Activated CD4-positive, alpha-beta T cell treated with anti-CD3 and anti-CD28 coated beads for 24 hours (primary cell): ENCODE measurements around the gene ADGRF3.
"Not testable (repeated sequence)": the region's sequence is repeated elsewhere in the genome, so short reads cannot be mapped to it uniquely, and the experiment has no call there.

Source experiments
- DNase-seq, 2 donors: peaks; one replicate each; pipeline ENCODE4 v3.0.0-alpha.2; 2020; ENCODE audit warnings: low read depth in 2 of 2

The ADGRF3 gene

DNA sequence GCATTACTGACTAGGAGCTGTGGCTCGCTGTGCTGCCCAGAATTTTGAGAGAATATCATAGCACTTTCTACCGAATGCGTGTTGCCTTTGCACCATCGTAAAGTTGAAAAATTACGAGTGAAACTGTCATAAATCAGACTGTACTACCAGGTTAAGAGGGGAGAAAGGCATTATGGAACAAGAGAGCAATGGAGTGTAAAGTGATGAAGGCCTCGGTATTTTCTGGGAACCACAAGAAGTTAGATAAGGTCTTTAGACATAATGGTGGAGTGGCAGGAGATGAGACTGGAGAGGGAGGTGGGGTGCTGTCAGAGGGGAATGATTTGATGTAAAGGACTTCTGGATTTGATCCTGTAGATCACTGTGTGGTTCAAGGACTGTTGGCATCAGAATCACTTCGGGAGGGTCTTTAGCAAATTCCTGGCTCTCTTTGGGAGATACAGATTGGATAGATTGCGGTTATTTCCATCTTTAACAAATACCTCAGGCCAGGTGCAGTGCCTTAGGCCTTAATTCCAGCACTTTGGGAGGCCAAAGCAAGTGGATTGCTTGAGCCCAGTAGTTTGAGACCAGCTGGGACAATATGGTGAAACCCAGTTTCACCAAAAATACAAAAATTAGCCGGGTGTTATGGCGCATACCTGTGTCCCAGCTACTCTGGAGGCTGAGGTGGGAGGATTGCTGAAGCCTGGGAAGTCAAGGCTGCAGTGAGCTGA is 4.9 kb upstream of the ADGRF3 start:
- DNase-seq, result no peak

DNA sequence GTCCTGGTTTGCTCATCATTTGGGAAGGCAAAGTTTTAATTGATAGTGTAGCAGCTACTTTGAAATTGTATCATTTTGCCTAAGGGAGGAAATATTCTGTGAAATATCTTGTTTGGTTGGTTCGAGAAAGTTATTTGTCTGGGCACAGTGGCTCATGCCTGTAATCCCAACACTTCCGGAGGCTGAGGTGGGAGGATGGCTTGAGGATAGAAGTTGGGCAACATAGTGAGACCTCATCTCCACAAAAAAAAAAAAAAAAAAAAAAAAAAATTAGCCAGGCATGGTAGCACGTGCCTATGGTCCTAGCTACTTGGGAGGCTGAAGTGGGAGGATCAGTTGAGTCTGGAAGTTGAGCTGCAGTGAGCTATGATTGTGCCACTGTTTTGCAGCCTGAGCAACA is 3.1 kb upstream of the ADGRF3 start:
- DNase-seq, result no peak

DNA sequence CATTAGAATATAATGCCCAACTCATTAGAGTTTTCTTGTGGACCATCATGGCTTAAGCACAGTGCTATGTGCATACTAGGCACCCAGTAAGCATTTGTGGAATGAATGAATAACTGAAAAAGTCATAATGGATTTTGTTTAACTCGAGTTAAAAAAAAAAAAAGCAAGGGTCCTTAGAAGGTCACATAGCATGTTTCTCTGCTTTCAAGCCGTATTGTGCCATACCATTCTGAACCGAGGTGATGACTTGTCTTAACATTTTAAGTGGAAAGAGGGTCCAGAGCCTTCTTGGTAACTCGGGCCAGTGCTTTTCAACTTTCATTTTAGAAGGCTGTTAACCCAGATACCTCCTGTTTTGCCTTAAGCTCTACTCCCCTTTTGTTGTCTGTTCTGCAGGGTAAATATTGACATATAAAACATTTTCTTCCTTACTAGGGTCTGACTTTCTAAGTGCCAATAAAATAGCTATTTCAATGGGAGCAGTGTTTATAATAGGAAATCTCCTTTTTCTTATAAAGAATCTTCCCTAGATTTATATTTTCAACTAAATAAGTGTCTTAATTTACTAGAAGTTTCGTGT is 787 bp upstream of the ADGRF3 start:
- DNase-seq, result no peak

DNA sequence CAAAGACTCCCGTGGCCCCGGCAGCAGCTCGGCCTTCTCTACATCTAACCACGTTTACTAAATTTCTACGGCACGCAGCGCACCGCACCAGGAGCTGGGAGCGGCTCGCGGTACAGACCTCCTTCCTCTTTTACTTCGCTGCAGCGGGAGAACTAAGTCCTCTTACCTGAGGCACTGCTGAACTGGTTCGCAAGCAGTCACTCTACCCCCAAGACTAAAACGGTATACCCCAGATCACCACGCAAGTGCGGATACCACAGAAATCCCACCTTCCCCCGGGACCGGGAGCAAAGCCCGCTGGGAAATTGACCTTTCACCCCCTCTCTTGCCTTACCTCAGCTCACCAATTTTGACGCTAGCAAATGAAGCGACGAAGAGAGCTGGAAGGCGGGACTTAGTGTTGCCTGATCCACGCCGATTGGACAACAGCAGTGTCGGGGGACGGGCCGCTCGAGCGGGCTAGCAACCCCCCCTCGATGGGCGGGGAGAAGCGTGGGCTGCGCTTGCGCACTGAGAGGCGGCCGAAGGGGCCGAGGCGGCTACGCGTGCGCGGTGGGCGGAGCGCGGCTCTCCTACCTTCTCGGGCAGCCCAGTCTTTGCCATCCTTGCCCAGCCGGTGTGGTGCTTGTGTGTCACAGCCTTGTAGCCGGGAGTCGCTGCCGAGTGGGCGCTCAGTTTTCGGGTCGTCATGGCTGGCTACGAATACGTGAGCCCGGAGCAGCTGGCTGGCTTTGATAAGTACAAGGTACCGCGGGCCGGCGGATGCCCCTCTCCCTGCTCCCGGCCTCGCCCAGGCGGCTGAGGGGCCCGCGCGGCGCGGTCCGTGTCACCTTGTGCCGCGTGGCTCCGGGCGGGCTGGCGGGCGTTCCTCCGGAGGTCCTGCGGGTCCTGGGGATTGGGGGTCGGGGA is 790 bp downstream of the ADGRF3 start, which contains the start of gene SELENOI:
Gene SELENOI, plus strand, starts transcription at position 599 of the 909 bp plus-strand sequence. Its CDS starts 90 bp downstream, at position 689.
- DNase-seq, result peak; percentile 98 to 99

DNA sequence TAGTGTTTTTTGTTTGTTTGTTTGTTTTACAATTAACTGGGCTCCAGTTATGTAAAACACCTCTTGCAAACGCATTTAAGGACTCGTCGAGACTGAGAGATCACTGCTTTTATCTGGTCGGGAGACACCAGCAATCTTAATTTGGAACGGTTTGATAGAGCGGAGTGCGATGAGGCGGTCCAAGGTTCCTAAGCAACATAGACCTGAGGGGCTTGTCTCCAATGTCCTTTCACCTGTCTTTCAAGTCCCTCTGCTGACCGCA is 1.4 kb downstream of the ADGRF3 start:
- DNase-seq, result no peak

DNA sequence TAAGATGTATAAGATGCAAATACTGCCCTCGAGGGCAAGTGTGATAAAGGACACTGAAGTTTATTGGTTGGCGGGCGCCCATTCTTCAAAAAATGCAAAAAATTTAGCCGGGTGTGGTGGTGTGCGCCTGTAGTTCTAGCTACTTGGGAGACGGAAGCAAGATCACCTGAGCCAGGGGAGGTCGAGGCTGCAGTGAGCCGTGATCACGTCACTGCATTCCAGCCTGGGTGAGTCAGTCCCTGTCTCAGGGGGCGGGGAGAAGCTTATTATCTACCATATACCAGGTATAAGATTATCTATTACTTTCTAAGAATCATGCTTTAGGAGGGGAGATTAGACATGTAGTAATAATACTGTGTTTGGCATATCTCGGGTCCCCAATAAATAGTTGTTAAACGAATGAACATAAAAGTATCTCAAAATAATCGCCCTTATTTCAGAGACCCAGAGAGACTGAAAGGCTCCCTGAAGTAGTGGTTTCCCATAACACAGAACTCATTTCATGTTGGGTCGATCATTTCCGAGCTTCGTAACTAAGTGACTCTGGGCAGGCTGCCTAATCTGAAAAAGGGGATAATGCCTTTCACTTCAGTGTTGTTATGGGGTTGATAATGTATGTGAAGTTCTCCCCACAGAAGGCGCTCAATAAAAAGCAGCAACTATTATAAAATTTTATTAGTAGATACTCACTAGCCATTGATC is 1.9 kb downstream of the ADGRF3 start:
- peak in 1 of 2 donors; percentile 9 for DNase-seq

DNA sequence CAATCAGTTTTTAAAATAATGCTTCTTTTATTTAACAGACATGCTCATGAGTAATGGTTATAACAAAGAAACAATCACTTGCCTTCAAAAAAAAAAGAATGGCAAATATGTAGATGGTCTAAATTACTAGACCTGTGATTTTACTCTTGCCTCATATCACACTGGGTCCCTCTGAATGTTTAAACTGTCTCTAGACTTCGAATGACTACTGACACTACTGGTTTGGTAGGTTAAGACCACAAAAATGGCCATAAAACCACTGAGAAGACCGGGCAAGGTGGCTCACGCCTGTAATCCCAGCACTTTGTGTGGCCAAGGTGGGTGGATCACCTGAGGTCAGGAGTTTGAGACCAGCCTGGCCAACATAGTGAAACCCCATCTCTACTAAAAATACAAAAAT is 5.8 kb downstream of the ADGRF3 start:
- DNase-seq, result no peak

DNA sequence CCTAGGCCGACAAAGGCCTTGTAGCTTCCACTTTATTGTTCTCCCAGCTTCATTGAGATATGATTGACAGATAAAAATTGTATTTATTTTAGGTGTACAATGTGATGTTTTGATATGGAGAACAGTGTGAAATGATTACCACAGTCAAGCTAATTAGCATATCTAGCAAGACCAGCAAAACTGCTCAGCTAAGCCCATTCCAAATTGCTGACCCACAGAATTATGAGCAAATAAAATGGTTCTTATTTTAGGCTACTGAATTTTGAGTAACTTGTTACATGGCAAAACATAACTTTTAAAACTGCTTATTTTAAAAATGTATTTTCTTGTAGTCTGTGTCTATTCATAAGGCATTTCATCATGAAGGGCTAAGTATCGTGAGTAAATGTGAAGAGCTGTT is 9.3 kb downstream of the ADGRF3 start:
- no peak for DNase-seq

DNA sequence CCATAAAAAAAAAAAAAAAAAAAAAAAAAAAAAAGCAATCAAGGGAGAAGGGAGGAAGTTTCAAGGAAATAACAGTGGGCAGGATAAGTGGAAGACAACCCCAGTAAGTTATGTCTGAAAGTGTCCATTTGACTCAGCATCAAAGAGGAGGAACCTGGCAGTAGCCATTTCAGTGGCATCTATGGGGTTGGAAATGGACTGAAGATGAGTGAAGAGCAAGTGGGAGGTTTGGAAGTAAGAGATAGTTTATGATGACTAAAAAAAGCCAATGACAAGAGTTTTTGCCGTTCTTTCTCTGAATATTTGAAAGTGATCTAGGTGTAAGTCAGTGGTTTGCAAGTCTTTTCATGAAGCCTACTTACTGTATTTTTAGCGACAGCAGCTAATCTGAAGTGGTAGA is 9.9 kb downstream of the ADGRF3 start:
- DNase-seq, result no peak

DNA sequence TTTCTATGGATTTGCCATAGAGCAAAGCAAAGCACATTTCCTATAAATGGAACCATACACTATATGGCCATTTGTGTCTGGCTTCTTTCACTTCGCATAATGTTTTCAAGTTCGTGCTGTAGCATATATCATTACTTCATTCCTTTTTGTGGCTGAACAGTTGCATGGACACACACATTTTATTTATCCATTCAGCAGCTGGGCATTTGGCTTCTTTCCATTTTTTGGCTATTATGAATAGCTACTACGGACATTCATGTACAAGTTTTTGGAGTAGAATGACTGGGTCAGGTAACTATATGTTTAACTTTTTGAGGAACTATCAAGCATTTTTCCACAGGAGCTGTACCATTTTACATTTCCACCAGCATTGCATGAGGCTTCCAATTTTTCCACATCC is 11.4 kb downstream of the ADGRF3 start:
- DNase-seq, result no peak

DNA sequence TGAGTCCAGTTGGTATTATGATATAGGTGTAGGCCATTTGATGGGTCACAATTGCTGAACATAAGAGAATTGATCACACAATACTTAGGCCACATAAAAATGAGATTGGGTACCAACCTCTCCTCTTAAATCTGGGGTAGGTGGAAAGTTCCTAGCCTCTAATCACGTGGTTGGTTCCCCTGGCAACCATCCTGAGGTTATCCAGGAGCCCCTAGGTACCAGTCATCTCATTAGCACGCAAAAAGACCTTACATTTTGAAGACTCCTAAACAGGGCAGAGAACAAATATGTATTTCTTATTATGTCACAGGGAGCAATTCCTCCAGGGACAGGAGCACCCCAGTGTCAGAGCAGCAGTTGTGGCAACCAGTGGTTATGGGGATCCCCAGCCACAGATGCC is 13.3 kb downstream of the ADGRF3 start:
- DNase-seq, result no peak

DNA sequence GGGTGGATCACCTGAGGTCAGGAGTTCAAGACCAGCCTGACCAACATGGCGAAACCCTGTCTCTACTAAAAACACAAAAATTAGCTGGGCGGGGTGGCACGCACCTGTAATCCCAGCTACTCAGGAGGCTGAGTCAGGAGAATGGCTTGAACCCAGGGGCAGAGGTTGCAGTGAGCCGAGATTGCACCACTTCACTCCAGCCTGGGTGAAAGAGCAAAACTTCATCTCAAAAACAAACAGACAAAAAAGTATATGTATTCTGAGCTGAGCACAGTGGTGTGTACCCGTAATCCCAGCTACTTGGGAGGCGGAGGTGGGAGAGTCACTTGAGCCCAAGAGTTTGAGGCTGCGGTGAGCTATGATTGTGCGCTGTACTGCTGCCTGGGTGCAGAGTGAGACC is 15.3 kb downstream of the ADGRF3 start:
- DNase-seq, result not testable (repeated sequence)

DNA sequence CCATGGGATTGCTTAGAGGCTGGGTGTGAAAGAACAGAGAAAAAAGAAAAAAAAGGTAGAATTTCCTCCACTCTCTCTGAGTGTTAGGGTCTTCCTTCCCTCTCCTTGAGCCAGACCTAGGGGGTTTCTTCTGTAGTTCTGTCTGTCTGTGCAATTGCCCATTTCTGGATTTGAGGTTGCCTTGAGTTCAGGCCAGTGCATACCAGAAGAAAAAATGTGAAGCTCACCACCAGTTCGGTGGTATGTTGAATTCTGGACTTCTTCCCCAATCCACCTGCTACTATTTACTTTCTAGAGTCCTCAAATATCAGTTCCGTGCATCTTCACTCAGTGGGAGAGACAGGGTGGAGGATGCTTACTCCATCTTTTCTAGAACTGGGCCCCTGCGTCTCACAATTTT is 16.0 kb downstream of the ADGRF3 start:
- DNase-seq, result no peak

DNA sequence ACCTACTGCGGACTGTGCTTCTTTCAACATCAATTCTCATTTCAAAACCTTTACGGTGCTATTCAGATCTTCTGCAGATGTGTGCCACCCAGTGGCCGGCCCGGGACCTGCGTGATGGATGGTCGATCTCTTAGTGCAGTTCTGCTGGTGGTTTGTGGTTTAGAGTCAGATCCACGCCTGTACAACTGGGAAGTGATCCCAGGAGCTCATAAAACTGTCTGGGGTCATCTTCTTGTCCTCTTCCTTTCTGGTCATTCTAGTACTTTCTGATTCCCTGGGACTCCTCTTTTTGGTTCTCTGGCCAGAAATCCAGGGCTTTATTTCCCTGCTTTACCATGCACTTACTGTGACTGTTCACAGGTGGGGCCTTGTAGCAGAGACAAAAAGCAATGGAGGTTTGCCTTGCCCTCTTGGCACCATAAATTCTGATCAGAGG is 16.5 kb downstream of the ADGRF3 start:
- DNase-seq, result peak; percentile 71 to 84

DNA sequence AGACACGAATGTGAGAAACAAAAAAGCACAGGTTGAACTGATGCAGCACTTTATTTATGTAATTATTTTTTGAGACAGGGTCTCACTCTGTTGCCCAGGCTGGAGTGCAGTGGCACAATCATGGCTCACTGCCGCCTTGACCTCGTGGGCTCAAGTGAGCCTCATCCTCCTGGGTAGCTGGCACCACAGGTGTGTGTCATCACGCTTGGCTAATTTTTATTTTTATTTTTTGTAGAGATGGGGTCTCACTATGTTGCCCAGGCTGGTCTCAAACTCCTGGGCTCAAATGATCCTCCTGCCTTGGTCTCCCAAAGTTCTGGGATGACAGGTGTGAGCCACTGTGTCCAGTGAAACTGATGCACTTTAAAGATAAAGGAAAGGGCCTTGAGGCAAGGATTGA is 17.5 kb downstream of the ADGRF3 start:
- DNase-seq, result not testable (repeated sequence)

DNA sequence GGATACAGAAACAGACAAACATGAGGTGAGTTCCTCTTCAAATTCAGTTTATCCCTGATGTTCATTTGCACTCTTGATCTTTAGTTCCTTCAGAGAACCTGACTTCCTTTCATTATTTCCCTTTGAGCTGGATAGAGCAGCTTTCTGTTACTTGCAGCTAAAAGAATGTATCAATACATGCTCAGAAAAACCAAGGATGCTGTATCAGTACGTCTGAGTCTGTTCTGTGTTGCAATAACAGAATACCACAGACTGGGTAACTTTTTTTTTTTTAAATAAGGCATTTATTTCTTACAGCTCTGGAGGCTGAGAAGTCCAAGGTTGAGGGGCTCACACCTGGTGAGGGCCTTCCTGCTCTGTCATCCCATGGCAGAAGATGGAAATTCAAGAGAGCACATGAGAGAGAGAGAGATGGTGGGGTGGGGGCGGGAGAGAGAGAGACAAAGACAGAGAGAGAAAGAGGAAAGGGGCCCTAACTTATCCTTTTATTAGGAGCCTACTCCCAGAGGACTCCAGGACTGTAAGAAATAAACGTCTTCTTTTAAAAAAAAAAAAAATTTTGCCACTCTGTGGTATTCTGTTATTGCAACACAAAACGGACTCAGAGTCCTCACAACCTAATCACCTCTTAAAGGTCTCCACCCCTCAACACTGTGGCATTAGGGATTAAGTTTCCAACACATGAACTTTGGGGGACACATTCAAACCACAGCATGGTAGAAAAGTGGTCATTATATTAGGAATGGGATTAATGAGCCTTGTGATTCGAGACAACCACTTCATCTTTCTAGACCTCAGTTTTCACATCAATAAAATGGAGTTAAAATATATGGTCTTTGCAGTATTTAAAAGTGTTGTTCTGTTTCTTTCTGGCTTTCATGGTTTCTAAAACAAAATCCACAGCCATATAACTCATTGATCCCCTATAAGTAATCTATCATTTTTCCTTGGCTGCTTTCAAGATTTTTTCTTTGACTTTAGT is 19.0 kb downstream of the ADGRF3 start:
- DNase-seq, result no peak

DNA sequence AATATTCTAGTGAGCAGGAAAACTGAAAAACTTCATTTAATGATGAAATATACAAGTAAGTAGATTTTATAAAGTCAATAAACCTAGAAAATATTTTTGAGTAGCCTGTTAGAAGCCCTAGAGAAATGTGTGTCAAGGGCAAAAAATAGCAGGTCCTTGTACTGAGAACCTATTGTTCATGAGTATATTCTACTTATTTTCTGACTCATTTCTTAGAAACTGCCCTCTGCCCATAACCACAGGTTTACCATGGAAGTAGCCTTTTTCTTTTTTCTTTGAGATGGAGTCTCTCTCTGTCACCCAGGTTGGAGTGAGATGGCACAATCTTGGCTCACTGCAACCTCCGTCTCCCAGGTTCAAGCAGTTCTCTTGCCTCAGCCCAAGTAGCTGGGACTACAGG is 20.1 kb downstream of the ADGRF3 start:
- DNase-seq, result no peak

DNA sequence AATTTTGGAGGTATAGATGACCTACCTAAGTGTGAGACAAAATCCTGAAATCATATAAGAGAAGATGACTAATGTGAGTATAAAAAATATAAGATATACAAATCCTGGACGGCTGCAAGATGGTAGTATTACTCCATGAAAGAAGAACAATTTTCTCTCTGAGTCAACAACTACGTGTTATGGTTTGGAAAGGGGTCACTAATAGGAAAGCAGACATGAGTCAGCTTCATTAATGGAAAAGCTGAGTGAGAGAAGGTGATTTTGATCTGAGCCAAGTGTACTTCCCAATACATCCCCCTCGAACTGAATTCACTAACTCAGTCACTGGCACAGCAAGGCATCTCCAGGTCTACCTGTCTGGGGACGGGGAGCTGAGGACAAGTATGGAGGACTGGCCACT is 20.7 kb downstream of the ADGRF3 start:
- DNase-seq, result no peak

DNA sequence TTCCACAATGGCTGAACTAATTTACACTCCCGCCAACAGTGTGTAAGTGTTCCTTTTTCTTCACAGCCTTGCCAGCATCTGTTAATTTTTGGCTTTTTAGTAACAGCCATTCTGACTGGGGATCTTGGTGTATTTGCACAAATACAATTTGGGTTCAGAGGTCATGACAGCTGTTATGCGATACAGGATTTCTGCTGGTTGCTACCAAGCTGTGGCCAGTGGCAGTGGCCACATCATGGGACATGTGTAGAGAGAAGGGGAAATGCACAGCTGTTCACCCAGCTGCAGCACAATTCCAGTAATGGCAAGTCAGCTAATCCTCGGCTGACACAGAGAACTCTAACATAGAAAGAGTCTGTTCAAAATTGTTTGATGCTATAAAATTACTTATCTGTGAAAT is 21.7 kb downstream of the ADGRF3 start:
- no peak for DNase-seq

DNA sequence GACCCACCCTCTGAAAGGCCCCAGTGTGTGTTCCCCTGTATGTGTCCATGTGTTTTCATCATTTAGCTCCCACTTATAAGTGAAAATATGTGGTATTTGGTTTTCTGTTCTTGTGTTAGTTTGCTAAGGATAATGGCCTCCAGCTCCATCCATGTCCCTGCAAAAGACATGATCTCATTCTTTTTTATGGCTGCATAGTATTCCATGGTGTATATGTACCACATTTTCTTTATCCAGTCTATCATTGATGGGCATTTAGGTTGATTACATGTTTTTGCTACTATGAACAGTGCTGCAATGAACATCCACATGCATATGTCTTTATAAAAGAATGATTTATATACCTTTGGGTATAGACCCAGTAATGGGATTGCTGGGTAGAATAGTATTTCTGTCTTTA is 22.1 kb downstream of the ADGRF3 start:
- DNase-seq, result not testable (repeated sequence)

DNA sequence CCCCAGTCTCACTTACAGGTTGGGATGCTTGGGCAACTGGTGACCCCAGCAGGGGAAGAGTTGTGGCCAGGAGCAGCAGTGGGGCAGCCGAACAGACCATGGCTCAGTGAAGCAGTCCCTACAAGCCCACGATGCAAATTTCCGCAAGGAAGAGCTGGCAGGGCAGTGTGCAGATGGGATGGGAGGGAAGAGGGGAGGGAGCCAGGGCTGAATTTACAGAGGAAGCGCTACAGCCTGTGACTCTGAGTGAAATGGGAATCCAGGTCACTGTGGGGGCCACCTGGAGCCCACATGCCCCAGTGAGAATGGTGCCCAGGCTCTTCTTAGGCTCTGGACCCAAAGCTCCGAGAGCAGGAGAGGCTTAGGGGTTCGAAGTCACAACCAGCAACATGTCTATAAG is 27.6 kb downstream of the ADGRF3 start:
- no peak for DNase-seq
